Esophagus squamous epithelium (tissue), 4 donors: Measurements from ENCODE around the gene MYOG.

Experiments used
- CTCF ChIP-seq, 6 experiments: fragments of 450-650 bp in 4 of 6; fragments of 200-600 bp in 2 of 6; sonication (generic) in 2 of 6; IDR thresholded peaks; one replicate each; pipeline ENCODE4 v1.5.1; 2016 to 2019; ENCODE audit warnings: antibody characterized with exemption in 6 of 6, mild to moderate bottlenecking in 4 of 6, moderate library complexity in 4 of 6
- POLR2A ChIP-seq, 4 donors: fragments of 450-650 bp; IDR thresholded peaks; one replicate each; pipeline ENCODE4 v1.6.1; 2017; ENCODE audit warnings: antibody characterized with exemption in 4 of 4, mild to moderate bottlenecking in 4 of 4, moderate library complexity in 3 of 4

- TF ChIP-seq CTCF (IDR thresholded peaks at IDR 0.05) (no peak), POLR2A (IDR thresholded peaks at IDR 0.05) (no peak)
Measured at GRCh38 chr1:203035111-203036000, 50.5 kb downstream of the MYOG start.
